ENCODE measurements around the gene DYNC1H1.
"Not testable (repeated sequence)": the region's sequence is repeated elsewhere in the genome, so short reads cannot be mapped to it uniquely, and the experiment has no call there.

The DYNC1H1 gene

GRCh38 chr14:102057480-102058114 lies 93.2 kb downstream of the DYNC1H1 start:
- TF ChIP-seq CTCF (IDR thresholded peaks at IDR 0.05; ENCODE audit: control insufficient read depth, extremely low read depth, insufficient read depth), result no peak
- DNase-seq (ENCODE audit: low read depth), result no peak
- no peak overlapping the region for H3K4me3 ChIP-seq (ENCODE audit: low read depth, low read length)

GRCh38 chr14:102058146-102058545 lies 93.8 kb downstream of the DYNC1H1 start:
- no peak for TF ChIP-seq CTCF (IDR thresholded peaks at IDR 0.05; ENCODE audit: control insufficient read depth, extremely low read depth, insufficient read depth)
- no peak for DNase-seq (ENCODE audit: low read depth)

GRCh38 chr14:102058961-102059360 lies 94.6 kb downstream of the DYNC1H1 start:
- DNase-seq (ENCODE audit: low read depth), result no peak
- no peak overlapping the region for H3K4me3 ChIP-seq (ENCODE audit: low read depth, low read length)
- no peak for TF ChIP-seq CTCF (IDR thresholded peaks at IDR 0.05; ENCODE audit: control insufficient read depth, extremely low read depth, insufficient read depth)

More at GRCh38 chr14:102058146-102058545, 93.8 kb downstream of the DYNC1H1 start:
- H3K4me3 ChIP-seq (ENCODE audit: low read depth, low read length), result no peak overlapping the region

GRCh38 chr14:102063109-102063807 lies 98.9 kb downstream of the DYNC1H1 start:
- peak; percentile 87 for DNase-seq (ENCODE audit: low read depth)
- peak; percentile 40 for TF ChIP-seq CTCF (IDR thresholded peaks at IDR 0.05; ENCODE audit: control insufficient read depth, extremely low read depth, insufficient read depth)
- H3K4me3 ChIP-seq (ENCODE audit: low read depth, low read length), result peak overlapping the region; percentile 6; the same call in 1 of the 2 replicates

- H3K4me3 ChIP-seq (ENCODE audit: low read depth, low read length), result peak overlapping the region; percentile 6; the same call in 1 of the 2 replicates
- no peak for TF ChIP-seq CTCF (IDR thresholded peaks at IDR 0.05; ENCODE audit: control insufficient read depth, extremely low read depth, insufficient read depth)
Measured at GRCh38 chr14:102063808-102064429, 99.5 kb downstream of the DYNC1H1 start.

GRCh38 chr14:102064590-102064989 lies 100.2 kb downstream of the DYNC1H1 start:
- DNase-seq (ENCODE audit: low read depth); H3K4me3 ChIP-seq (ENCODE audit: low read depth, low read length): not testable (repeated sequence)

More at GRCh38 chr14:102063808-102064429, 99.5 kb downstream of the DYNC1H1 start:
- no peak for DNase-seq (ENCODE audit: low read depth)

- no peak for TF ChIP-seq CTCF (IDR thresholded peaks at IDR 0.05; ENCODE audit: control insufficient read depth, extremely low read depth, insufficient read depth)
- H3K4me3 ChIP-seq (ENCODE audit: low read depth, low read length), result no peak overlapping the region
- DNase-seq (ENCODE audit: low read depth), result no peak
Measured at GRCh38 chr14:102066041-102066451, 101.7 kb downstream of the DYNC1H1 start.
